ENCODE measurements around the gene CLMP.

- TF ChIP-seq, protein P1, sequence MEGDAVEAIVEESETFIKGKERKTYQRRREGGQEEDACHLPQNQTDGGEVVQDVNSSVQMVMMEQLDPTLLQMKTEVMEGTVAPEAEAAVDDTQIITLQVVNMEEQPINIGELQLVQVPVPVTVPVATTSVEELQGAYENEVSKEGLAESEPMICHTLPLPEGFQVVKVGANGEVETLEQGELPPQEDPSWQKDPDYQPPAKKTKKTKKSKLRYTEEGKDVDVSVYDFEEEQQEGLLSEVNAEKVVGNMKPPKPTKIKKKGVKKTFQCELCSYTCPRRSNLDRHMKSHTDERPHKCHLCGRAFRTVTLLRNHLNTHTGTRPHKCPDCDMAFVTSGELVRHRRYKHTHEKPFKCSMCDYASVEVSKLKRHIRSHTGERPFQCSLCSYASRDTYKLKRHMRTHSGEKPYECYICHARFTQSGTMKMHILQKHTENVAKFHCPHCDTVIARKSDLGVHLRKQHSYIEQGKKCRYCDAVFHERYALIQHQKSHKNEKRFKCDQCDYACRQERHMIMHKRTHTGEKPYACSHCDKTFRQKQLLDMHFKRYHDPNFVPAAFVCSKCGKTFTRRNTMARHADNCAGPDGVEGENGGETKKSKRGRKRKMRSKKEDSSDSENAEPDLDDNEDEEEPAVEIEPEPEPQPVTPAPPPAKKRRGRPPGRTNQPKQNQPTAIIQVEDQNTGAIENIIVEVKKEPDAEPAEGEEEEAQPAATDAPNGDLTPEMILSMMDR (IDR thresholded peaks at IDR 0.05): no peak
- TF ChIP-seq POLR2A (IDR thresholded peaks at IDR 0.05) (no peak), EP300 (IDR thresholded peaks at IDR 0.05) (no peak)
Measured at GRCh38 chr11:123214940-123215339, 19.9 kb upstream of the CLMP start.

Data from ovary (tissue), 3 donors.